Right cardiac atrium (tissue), 5 donors: ENCODE data around the gene IQCN. TPM values are rescaled to one million over a fixed set of nuclear protein-coding genes. Genes with fewer than 3 reads are reported as not detected.
A peak's percentile ranks its signal among the peaks of the same experiment; 100 is the strongest.
"Not testable (repeated sequence)": the region's sequence is repeated elsewhere in the genome, so short reads cannot be mapped to it uniquely, and the experiment has no call there.

Source experiments
- ATAC-seq, 2 donors: fragments of 200-7000 bp; cut with Tn5 transposase; one replicate each; pipeline versions ENCODE4 v1.8.0 to v1.9.1; 2020; ENCODE audit warnings: moderate library complexity in 2 of 2, mild to moderate bottlenecking in 1 of 2
- DNase-seq, 3 donors: peaks; one replicate each; pipeline ENCODE4 v3.0.0-alpha.2; 2020
- H3K27ac ChIP-seq: one replicate; pipeline ENCODE4 v1.5.1; 2013; ENCODE audit warnings: mild to moderate bottlenecking, low read length, control low read depth, moderate library complexity
- H3K27me3 ChIP-seq: one replicate; pipeline ENCODE4 v1.6.1; 2013; ENCODE audit not compliant: control insufficient read depth, insufficient read depth
- H3K4me1 ChIP-seq: one replicate; pipeline ENCODE4 v1.6.1; 2013; ENCODE audit warnings: low read length; ENCODE audit not compliant: control insufficient read depth, insufficient read depth
- H3K4me3 ChIP-seq: one replicate; pipeline ENCODE4 v1.5.1; 2013; ENCODE audit warnings: low read length, control low read depth
- H3K9me3 ChIP-seq: one replicate; pipeline ENCODE4 v1.6.1; 2013; ENCODE audit warnings: low read length; ENCODE audit not compliant: control insufficient read depth
- WGBS: extraction: QIAGEN DNeasy Blood & Tissue Kit; methylation state at CpG from one replicate; pipeline ENCODE4 v1.1.7; 2013; 5-methylcytosine and 5-hydroxymethylcytosine counted together
- intact Hi-C, 4 donors: fragments of 100-400 bp; cut with DNase I; formaldehyde crosslinking; loops; one replicate each; pipeline versions ENCODE4 v1.11.0 to v1.14.0; 2022 to 2023
- polyA plus RNA-seq: library from polyadenylated mRNA; stranded (reverse); fragments of 200-250 nt; gene quantifications from one replicate; pipeline ENCODE4 v1.2.3, GENCODE V29; 2013
- total RNA-seq, 4 donors: library from RNA; stranded (reverse); fragmentation: NEBNext Ultra II Directional; extraction: Animal tissue kit (Norgen Biotek cat#: 25700); gene quantifications; one replicate each; pipeline ENCODE4 v1.2.1, GENCODE V29; 2021
- donor health status: healthy with polysubstance abuse.
- donor health status: DM: no; HTN: yes; CAD: no.
- donor health status: DM: no; HTN: no; CAD: no.
- donor health status: DM: no; HTN: yes; CAD: no; lungs with severe emphysema.
- donor health status: DM: yes; HTN: yes; CAD: no.

IQCN gene
- total and polyA plus RNA-seq, 5 donors = 0.65 to 5.3 (median 1.2) TPM

DNA sequence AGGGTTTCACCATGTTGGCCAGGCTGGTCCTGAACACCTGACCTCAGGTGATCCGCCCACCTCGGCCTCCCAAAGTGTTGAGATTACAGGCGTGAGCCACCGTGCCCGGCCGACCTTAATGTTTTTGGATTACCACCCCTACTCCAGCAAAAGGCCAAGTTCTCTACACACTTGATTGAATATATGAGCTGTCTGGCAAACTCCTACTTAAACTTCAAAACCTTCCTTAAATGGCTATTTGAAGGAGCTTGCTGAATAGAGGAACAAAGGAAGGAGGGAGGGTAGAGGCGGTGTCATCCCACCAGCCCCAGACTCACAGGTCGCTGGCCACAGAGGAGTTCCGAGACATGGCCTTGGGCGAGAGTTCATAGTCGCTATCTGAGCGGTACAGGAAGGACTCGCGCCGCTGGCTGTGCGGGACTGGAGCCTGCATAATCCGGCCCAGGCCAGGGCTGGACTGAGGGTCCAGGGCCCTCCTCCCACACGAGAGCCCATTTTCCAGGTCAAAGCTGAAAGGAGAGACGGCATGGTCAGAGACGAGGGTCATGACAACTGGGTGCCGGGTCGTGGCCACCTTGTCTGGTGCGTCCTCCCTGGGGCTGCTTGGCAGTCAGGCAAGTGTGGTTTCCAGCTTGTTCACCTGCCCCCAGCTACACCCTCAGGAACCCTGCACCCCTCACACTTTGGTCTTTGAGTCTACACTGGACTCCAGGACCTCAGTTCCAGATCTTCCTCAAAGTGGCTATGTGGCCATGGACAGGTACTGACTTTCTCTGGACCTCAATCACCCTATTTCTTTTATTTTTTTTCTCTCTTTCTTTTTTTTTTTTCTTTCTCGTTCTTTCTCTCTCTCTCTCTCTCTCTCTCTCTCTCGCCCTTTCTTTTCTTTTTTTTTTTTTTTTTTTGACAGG, 52.2 kb downstream of the IQCN start:
- no peak for DNase-seq
- Histone ChIP-seq H3K9me3 (no peaks in the 10 kb centered on the region), H3K4me1 (peaks cover 5% of the 10 kb centered on the region), H3K4me3 (no peak overlapping the region), H3K27ac (no peak overlapping the region), H3K27me3 (no peaks in the 10 kb centered on the region)
- ATAC-seq = no peak
- WGBS = 85% methylated on average over 25 of the region's 25 CpGs
- intact Hi-C loops = no loop called here

DNA sequence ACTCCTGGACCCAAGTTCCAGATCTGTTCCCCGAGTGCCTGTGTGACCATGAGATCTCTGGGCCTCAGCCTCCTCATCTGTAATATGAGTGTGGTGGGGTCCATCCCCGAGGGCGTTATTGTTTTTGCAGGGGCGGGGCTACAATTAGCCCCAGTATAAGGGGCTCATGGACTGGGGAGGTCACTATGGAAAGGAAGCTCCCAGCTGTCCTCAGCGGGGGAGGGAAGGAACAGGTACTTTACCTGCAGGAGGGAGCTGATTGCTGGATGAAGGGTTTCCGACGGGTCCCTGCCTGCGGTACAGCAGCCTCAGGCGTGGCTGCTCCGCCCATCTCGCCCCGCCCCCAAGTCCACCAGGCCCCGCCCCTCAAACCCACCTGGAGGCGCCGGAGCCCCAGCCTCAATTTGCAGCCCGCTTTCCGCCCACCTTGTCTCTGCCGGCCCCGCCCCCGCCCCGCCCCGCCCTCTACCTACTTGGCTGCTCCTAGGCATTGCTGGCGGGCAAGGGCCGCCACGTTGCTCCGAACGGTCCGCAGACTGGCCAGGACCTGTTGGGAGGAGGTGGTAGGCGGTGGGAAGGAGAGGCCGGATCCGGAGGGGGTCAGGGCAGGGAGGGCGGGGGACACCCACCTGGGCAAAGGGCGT, 53.5 kb downstream of the IQCN start:
- H3K9me3 ChIP-seq = no peaks in the 10 kb centered on the region
- WGBS = 10% methylated on average over 33 of the region's 33 CpGs

DNA sequence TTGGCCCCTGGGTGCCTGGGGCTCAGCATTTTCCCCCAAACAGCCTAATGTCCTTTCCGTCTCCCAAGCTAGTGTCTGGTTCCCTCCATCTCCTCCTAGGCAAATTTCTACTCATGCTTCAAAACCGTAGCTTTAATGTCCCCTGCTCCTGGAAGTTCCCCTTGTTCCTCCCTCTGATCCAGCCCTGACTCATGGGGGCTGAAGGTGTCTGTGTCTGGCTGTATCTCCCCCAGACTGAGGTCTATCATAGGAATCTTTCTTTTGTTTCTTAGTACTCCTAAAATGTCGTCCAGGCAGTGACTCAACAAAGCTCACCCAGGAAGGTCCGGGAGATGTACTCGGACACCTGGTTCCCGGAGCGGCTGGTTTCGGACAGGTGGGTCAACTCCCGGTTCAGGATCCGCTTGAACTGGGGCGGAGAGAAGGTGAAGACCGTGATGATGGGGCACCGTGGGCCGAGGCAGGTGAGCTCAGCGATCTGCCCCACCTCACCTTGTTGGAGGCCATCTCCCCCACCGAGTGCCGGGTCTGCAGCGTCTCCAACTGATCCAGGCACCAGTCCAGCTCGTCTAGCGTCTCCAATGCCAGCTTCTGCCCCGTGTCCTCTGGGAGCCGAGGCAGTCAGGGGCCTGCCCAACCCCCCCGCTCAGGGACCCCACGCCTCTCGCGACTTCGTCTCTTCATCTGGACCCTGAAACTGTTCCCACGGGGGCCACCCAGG, 54.2 kb downstream of the IQCN start:
- intact Hi-C loops = loop anchor here in 1 of 4 donors (10.0 kb wide), 1 partner anchor 185 kb away; no protein-coding TSS in a partner anchor

More for the DNA sequence above, 53.5 kb downstream of the IQCN start:
- peaks cover 5% of the 10 kb centered on the region for H3K4me1 ChIP-seq
- H3K27me3 ChIP-seq = no peaks in the 10 kb centered on the region
- H3K4me3 ChIP-seq = no peak overlapping the region
- ATAC-seq = no peak
- intact Hi-C loops = no loop called here
- DNase-seq = peak in 1 of 3 donors; percentile 29
- H3K27ac ChIP-seq = no peak overlapping the region

DNA sequence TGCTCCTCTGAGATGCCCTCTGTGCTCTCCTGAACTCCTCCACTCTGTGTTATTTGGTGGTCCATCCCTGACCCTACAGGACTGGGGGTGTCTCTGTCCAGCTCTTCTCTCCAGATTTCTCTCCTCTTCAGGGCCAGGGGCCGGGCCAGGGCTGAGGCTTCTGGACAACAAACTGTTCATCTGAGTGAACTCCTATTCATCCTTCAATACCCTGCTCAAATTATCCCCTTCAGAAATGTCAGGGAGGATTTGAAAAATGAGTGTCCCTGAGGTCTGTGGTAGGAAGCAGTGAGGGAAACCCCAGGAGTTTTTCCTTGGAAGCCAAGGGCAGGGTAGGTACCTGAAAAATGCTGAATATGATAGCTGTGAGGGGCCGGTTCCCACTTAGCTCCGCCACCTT, 55.7 kb downstream of the IQCN start:
- H3K4me3 ChIP-seq = no peak overlapping the region
- H3K27ac ChIP-seq = no peak overlapping the region
- no peaks in the 10 kb centered on the region for H3K9me3 ChIP-seq
- 92% methylated on average over 3 of the region's 3 CpGs for WGBS
- H3K27me3 ChIP-seq = no peaks in the 10 kb centered on the region
- intact Hi-C loops = loop anchor here in 1 of 4 donors (10.0 kb wide), 1 partner anchor 186 kb away; no protein-coding TSS in a partner anchor
- H3K4me1 ChIP-seq = no peaks in the 10 kb centered on the region
- no peak for ATAC-seq
- no peak for DNase-seq

More for the DNA sequence above, 54.2 kb downstream of the IQCN start:
- Histone ChIP-seq H3K4me1 (peaks cover 3% of the 10 kb centered on the region), H3K27me3 (no peaks in the 10 kb centered on the region), H3K4me3 (no peak overlapping the region), H3K9me3 (no peaks in the 10 kb centered on the region), H3K27ac (no peak overlapping the region)
- DNase-seq = peak in 1 of 3 donors; percentile 34
- no peak for ATAC-seq
- WGBS = 65% methylated on average over 28 of the region's 28 CpGs

DNA sequence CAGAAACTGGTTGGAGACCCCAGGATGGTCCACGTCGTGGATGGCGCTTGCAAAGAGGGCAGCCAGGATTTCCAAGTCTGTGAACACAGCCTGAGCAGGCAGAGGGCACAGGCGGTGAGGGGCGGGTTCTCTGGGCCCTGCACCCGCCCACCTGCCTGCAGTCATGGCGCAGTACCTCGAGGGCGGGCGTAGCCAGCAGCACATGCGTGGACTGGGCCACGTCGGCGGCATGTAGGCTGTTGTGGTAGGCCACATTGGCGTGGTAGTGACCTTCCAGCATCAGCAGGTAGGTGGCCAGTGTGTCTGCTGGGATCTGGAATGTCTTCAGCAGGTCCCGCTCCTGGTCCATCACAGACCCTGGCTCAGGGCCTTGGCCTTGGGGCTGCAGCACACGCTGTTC, 56.1 kb downstream of the IQCN start:
- Histone ChIP-seq H3K27ac (no peak overlapping the region), H3K27me3 (no peaks in the 10 kb centered on the region), H3K9me3 (no peaks in the 10 kb centered on the region), H3K4me3 (no peak overlapping the region), H3K4me1 (no peaks in the 10 kb centered on the region)
- ATAC-seq (peak in 1 of 2 donors; percentile 15), DNase-seq (no peak)
- intact Hi-C loops = loop anchor here in 1 of 4 donors (10.0 kb wide), 1 partner anchor 187 kb away; no protein-coding TSS in a partner anchor
- WGBS = 84% methylated on average over 17 of the region's 17 CpGs

DNA sequence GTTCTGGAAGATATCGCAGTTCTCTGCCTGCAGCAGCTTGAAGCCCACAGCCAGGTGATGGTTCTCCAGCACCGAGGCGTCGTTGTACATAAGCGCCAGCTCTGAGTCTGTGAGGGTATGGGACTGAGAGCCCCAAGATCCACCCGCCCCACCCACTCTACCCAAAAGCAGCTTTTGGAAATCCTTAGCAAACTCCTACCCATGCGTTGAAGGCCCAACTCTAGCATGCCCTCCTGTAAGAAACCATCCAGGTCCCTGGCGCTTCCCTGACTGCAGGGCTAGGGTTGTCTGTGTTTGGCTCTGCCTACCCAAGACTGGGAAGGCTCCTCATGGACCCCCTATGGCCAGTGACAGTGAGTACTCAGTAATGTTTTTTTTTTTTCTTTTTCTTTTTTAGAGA, 57.5 kb downstream of the IQCN start:
- DNase-seq (no peak), ATAC-seq (no peak)
- no peaks in the 10 kb centered on the region for H3K9me3 ChIP-seq
- 94% methylated on average over 8 of the region's 8 CpGs for WGBS
- no peak overlapping the region for H3K4me3 ChIP-seq
- no peak overlapping the region for H3K27ac ChIP-seq
- H3K4me1 ChIP-seq = no peaks in the 10 kb centered on the region
- intact Hi-C loops = loop anchor here in 1 of 4 donors (10.0 kb wide), 1 partner anchor 188 kb away; no protein-coding TSS in a partner anchor
- H3K27me3 ChIP-seq = no peaks in the 10 kb centered on the region

DNA sequence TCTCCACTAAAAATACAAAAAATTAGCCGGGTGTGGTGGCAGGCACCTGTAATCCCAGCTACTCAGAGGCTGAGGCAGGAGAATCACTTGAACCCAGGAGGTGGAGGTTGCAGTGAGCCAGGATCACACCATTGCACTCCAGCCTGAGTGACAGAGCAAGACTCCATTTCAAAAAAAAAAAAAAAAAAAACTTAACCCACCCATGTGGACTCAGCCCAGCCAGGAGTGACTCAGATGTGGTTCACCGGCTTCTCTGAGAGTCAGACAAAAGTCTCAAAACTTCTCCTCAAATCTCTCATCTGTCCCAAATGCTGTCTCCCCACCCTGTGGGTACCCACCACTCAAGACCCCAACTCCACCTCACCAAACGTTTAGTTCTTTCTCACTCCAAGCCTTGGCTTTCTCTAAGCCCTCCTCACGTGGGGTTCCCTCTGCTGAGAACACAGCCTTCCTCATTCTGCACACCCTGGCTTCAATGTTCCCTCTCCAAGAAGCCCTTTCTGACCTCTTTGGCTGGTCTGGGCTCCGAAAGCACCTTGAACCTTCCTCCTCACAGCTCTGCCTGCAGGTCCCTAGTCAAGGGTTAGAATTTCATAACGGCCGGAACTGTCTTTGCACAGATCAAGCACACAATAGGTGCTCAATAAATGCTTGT, 59.3 kb downstream of the IQCN start:
- H3K27ac ChIP-seq = no peak overlapping the region
- ATAC-seq (no peak), DNase-seq (no peak)
- H3K4me3 ChIP-seq = no peak overlapping the region
- intact Hi-C loops = loop anchor here in 2 of 4 donors (5.0 to 10.0 kb wide), 3 partner anchors 32 to 190 kb away; no protein-coding TSS in a partner anchor
- no peaks in the 10 kb centered on the region for H3K9me3 ChIP-seq
- no peaks in the 10 kb centered on the region for H3K27me3 ChIP-seq
- 68% methylated on average over 7 of the region's 7 CpGs for WGBS
- H3K4me1 ChIP-seq = no peaks in the 10 kb centered on the region

DNA sequence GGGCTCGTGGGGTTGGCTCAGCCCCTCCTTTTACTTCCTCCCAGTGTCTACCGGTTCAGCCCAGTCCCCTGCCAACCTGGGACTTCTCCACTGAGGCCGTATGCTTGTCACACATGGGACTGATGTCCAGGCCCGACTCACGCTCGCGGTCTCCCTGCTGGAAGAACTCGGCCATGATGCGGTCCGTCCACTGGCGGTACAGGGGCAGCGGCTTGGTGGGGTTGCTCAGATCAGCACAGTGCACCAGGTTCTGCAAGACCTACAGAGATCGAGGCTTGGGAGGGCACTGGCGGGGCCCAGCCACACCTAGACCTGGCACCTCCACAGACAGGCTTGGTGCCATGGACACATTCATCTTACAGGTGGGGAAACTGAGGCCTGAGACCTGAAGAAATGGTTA, 62.6 kb downstream of the IQCN start:
- peak in 1 of 3 donors; percentile 32 for DNase-seq
- ATAC-seq = no peak
- Histone ChIP-seq H3K27ac (no peak overlapping the region), H3K4me3 (no peak overlapping the region), H3K4me1 (no peaks in the 10 kb centered on the region), H3K27me3 (no peaks in the 10 kb centered on the region), H3K9me3 (no peaks in the 10 kb centered on the region)
- intact Hi-C loops = loop anchor here in 2 of 4 donors (5.0 to 10.0 kb wide), 3 partner anchors 36 to 193 kb away; no protein-coding TSS in a partner anchor
- 84% methylated on average over 14 of the region's 14 CpGs for WGBS

DNA sequence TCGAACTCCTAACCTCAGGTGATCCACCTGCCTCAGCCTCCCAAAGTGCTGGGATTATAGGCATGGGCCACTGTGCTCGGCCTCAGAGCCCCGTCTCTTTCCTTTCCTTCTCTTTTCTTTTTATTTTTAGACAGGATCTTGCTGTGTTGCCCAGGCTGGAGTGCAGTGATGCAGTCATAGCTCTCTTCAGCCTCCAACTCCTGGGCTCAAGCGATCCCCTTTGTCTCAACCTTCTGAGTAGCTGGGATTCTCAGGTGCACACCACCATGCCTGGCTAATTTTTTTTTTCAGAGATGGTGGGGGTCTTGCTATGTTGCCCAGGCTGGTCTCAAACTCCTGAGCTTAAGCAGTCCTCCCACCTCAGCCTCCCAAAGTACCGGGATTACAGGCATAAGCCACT, 64.3 kb downstream of the IQCN start:
- intact Hi-C loops = loop anchor here (2.0 to 10.0 kb wide), 6 partner anchors 37 to 205 kb away; partner anchors contain the start of genes SSBP4 (in 2 of the 4) and LSM4 (in 1 of the 4)
- WGBS = 80% methylated on average over 5 of the region's 5 CpGs
- not testable (repeated sequence) for H3K27ac ChIP-seq, H3K4me3 ChIP-seq, H3K27me3 ChIP-seq, H3K4me1 ChIP-seq, ATAC-seq, DNase-seq, H3K9me3 ChIP-seq
